Stimulated activated CD4-positive, alpha-beta T cell treated with anti-CD3 and anti-CD28 coated beads, Interleukin-1b, Interleukin-23, amount 100 ng/mL, for 1 hour (primary cell): ENCODE results near the gene TRIM7.
A peak's percentile ranks its signal among the peaks of the same experiment; 100 is the strongest.

Experiments
- DNase-seq, 2 donors: peaks; one replicate each; pipeline ENCODE4 v3.0.0-alpha.2; 2020; ENCODE audit warnings: low read depth in 2 of 2

TRIM7 gene

DNA sequence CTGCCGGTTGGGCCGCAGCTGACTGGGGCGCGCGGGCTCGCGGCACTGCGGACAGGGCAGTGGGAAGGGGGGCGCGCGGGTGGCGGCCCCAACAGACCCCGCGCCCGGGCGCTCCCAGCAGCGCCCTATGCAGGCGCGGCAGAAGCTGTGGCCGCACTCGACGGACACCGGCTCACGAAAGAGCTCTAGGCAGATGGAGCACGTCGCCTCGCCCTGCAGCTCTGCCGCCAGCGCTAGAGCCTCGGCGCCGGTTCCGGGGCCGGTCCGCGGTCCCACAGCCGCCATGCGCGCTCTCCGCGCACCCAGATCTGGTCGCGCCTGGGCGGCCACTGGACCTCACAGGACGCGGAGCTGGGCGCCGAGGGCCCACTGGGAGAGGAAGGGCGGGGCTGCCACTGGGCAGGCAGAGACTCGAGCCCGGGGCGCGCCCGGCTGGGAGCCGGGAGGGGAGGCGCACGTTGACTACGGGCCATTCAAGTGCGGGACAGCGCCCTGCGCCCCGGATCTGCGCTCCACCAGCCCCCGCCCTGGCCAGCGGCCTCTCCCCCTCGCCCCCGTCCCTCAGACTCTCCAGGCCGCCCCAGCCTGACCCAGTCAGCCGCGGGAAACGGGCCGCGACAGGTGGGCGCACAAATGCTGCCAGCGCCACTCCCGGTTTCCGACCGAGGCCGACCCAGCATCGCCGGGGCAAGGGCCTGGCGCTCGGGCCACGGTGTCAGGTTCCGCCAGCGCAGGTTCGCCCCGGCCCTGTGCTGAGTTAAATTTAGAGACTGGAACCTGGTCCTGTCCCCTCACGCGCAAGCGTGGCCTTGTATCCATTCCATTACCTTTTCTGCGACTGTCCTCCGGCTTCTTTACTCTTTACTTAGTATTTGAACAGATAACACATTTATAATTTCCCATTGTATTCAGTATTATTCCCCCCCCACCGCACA is at the start of gene TRIM7:
Gene TRIM7 (minus strand): TSS at position 371 of the 935 bp plus-strand sequence. CDS start 86 bp downstream, at position 285.
- DNase-seq: no peak

- DNase-seq: no peak
Observed at GRCh38 chr5:181248277-181248676, 43.3 kb upstream of the TRIM7 start.

DNA sequence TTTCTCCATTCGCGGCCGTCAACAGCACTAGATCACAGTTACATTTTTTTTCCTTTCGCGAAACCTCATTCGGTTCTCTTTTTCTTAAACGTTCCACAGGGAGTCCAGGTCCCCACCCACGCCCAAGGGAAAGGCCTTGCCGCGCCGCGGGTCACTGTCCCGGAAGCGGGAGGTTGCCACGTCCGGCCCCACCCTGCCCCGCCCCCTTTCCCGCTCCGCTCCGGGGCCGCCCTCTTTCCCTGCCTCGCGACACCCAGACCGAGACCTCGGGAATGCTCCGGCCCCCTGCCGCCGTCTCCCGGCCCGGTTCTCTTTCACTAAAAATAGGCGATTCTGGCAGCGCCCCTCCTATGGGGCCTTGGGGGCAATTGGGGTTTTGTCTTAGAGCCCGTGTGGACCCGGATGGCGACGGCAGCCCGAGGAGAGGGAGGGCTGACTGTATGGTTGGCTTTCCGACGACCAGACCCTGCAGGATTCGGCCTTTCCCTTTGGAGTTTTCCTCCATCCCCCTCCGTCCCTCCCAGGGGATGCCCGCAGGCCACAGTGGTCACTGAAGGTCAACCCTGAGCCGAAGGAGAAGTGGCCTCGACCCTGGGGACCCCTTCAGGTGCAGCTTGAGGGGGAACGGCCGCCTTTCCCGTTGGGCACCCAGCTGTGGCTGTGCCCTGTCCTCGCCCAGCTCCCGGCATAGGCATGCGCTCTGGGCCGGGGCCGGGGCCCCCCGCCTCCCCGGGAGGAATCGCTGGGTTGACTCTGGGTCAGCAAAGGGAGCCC is 41.5 kb upstream of the TRIM7 start:
- peak; percentile 46 to 47 for DNase-seq

GRCh38 chr5:181245427-181246275 is 40.7 kb upstream of the TRIM7 start:
- DNase-seq: no peak

GRCh38 chr5:181243564-181244343 is 38.8 kb upstream of the TRIM7 start, which contains the start of gene RACK1:
RACK1 (minus strand) TSS chr5:181243906; CDS start chr5:181243800, 106 bp downstream.
- peak; percentile 67 to 79 for DNase-seq

GRCh38 chr5:181243018-181243563 is 38.1 kb upstream of the TRIM7 start:
- DNase-seq: no peak

DNA sequence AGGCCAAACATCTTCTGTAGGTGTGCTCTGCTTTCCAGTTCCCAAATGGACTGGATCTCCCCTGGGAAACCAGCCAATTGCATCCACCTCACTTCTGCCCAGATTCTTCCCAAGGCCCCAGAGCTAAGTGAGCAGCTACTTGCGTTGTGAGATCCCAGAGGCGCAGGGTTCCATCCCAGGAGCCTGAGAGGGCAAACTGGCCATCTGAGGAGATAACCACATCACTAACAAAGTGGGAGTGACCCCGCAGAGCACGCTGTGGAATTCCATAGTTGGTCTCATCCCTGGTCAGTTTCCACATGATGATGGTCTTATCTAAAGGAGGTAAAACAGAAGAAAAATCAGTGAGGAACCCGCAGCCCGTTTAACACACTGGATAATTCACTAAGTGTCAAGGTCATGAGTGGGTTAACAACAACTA is 37.0 kb upstream of the TRIM7 start:
- no peak for DNase-seq

GRCh38 chr5:181241393-181241975 is 36.5 kb upstream of the TRIM7 start:
- DNase-seq: no peak

GRCh38 chr5:181239062-181239663 is 34.2 kb upstream of the TRIM7 start:
- no peak for DNase-seq

DNA sequence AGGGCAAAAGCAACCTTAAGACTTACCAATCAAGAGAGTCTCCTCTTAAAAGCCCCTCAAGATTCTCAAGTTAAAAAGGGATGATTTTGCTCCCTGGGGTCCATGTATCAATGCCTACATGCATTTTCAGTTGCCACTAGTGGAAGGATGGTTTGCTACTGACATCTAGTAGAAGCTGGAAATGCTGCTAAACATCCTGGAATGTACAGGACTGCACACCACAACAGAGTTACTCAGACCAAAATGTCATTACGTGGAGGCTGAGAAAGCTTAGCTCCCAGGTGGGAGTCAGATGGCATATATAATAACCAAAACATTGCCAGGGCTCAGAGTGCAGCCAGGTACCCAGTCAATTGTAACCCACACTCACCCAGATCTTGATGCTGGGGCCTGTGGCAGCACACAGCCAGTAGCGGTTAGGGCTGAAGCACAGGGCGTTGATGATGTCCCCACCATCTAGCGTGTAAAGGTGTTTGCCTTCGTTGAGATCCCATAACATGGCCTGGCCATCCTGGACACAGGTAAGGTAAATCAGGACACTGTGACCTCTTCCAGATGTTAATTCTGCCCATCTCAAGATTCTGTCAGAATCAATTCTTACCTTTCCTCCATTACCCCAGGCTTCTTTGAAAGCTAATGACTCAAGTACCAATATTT is 32.9 kb upstream of the TRIM7 start:
- DNase-seq: no peak

DNA sequence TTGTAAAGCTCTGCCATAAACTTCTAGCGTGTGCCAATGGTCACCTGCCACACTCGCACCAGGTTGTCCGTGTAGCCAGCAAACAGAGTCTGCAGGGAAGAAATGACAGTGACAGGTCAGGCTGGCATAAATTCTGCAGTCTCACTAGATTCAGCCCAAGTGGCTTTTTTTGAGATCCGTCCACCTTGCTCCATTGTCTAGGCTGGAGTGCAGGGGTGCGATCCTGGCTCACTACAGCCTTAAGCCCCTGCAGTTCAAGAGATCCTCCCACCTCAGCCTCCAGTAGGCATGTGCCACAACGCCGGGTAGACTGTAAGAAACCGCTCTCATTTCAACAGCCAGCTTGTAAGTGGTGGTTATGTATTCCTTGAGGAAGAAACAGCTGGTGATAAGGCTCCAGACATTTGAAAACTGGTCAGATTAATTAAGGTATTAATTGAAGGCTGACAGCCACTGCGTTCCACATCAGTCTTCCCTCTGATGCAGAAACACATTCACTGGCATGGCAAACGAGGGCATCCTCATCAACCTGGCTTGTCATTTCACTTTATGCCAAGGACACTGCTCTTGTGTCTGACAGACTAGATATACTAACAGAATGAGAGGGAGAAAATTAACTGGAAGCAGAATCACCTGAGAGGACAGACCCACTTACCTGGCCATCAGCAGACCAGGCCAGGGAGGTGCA is 32.1 kb upstream of the TRIM7 start:
- DNase-seq: no peak

DNA sequence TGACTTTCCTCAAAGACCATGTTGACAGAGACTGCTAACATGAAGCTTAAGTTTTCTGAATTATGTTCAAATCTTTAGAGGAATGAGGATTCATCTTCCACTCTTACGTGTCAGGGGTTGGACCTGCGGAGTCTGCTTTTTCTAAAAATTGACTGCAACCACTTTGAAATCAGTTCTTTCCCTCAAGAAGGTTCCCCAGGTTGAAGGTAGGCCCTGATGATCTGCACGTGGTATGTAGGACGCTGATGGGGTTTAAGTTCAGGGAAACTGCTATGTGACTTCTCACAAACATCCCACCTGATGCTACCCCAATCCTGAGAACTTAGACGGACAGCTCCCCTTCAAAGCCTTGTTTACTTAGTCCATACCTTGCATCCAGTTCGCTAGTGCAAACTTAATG is 31.5 kb upstream of the TRIM7 start:
- no peak for DNase-seq

DNA sequence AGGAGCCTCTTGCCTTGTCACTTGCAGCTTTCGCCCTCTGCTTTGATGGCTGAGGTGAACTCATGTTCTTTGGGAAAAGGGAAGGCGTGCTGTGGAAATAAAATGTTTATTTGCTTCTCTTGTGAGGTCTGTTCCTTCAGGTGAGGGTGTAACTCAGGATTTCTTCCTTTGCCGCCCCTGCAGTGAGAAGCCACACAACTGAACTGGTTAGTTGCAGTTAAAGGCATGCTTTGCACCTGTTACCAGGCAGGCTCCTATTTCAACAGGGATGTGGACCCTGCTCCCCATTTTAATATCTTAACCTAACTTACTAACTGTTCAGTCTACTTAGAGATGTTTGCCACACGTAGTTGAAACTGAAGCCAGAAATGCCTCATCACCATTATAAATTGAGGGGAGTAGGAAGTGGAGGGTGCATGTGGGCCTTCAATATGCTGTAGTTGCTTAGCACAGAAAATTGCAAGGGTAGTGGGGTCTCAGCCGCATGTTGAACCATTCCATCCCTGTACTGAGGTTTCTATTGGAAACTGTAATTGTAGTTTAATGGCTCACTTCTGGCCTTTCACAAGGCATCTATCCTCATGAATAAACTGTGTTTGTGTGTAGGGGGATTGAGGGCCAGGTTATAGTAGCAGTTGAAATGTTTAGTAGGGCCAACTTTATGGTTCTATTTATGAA is 30.8 kb upstream of the TRIM7 start:
- no peak for DNase-seq

DNA sequence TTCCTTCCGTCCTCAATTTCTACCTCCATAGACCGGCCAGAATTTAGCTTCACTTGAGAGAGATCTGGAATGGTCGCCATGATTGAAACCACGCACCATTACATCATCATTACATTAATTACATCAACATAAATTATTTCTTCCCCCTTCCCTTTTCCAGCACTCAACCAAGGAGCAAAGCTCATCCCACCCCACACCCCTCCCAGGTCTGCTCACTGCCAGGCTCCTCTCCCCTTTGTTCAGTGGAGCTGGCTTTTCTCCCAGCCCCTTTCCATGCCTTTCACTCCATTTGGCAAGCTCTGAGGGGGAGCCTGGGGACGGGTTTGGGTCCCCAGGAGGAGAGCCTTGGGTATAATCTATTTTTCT is 30.3 kb upstream of the TRIM7 start:
- DNase-seq: no peak

DNA sequence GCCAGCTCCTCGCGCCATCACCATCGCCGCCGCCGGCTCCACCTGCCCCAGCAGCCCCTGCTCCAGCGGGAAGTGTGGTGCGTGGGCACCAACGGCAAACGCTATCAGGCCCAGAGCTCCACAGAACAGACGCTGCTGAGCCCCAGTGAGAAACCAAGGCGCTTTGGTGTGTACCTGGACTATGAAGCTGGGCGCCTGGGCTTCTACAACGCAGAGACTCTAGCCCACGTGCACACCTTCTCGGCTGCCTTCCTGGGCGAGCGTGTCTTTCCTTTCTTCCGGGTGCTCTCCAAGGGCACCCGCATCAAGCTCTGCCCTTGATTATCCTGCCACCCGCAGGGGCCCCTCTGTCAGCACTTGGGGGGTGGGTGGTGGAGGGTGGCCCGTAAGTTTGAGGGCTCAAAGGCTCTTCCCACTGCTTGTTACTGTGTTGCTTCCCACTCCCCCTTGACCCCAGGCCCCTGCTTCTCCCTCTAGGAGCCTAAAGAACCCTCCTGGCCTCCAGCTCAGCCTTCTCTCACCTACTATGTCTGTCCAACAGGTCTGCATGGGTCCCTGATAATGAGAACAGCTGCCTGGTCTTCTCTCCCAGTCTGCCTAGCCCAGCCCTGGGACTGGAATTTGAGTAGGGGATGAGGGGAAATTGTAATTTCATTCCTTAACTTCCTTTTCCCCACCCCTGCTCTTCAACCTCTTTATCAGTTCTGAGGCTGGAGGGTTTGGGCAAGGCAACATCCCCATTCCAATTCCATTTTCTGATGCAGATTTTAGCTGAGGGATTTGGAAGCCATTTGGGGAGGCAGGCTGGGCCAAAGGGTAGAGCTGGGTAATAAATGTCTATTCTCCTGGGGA is 29.7 kb upstream of the TRIM7 start:
- DNase-seq: no peak

DNA sequence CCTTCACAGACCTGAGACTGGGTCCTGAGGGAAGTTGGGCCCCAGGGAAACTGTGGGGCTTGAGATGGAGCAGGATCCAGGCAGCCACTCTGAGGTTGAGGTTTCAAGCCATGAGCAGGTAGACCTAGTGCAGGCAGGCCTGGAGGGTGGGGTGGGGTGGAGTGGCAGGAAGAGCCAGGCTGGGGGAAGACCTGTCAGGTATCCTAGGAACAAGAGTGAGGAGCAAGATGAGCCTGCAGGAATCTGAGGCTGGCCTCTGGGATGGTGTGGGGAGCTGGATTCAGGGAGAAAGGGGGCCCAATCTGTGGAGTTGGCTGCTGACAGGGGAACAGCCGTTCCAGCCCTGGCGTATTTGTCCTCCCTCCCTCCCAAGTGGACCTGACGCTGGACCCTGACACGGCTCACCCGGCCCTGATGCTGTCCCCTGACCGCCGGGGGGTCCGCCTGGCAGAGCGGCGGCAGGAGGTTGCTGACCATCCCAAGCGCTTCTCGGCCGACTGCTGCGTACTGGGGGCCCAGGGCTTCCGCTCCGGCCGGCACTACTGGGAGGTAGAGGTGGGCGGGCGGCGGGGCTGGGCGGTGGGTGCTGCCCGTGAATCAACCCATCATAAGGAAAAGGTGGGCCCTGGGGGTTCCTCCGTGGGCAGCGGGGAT is 28.9 kb upstream of the TRIM7 start:
- no peak for DNase-seq
